NCI-H2107 treated with DMSO at 0.1 percent for 48 hours (cell line): ENCODE measurements around the gene ANKRD62.

ENCODE experiments used
- DNase-seq: peaks from one replicate; lab custom pipeline; 2025; ENCODE audit not compliant: unreplicated experiment; lab: John Stamatoyannopoulos, UW

Gene ANKRD62

GRCh38 chr18:12165038-12165768, 71.6 kb downstream of the ANKRD62 start:
- no peak for DNase-seq
